Esophagus squamous epithelium (tissue), 4 donors: Measurements from ENCODE around the gene SLC1A4.

ENCODE experiments used
- CTCF ChIP-seq, 6 experiments: fragments of 450-650 bp in 4 of 6; fragments of 200-600 bp in 2 of 6; sonication (generic) in 2 of 6; IDR thresholded peaks; one replicate each; pipeline ENCODE4 v1.5.1; 2016 to 2019; ENCODE audit warnings: antibody characterized with exemption in 6 of 6, mild to moderate bottlenecking in 4 of 6, moderate library complexity in 4 of 6
- POLR2A ChIP-seq, 4 donors: fragments of 450-650 bp; IDR thresholded peaks; one replicate each; pipeline ENCODE4 v1.6.1; 2017; ENCODE audit warnings: antibody characterized with exemption in 4 of 4, mild to moderate bottlenecking in 4 of 4, moderate library complexity in 3 of 4

- TF ChIP-seq CTCF (IDR thresholded peaks at IDR 0.05) (no peak), POLR2A (IDR thresholded peaks at IDR 0.05) (no peak)
These were observed 24.6 kb downstream of the SLC1A4 start for GRCh38 chr2:65013776-65014175.
